WTC11 (cell line): ENCODE measurements around the gene TPD52L2.

ENCODE experiments used
- ATF2 ChIP-seq: sonication (generic); formaldehyde crosslinking; IDR thresholded peaks from 2 replicates; pipeline ENCODE4 v1.8.1; 2022; ENCODE audit warnings: low read depth, missing genetic modification reagents, borderline replicate concordance
- CREB1 ChIP-seq: sonication (generic); formaldehyde crosslinking; IDR thresholded peaks from 2 replicates; pipeline ENCODE4 v1.8.0; 2023; ENCODE audit warnings: mild to moderate bottlenecking, missing genetic modification reagents
- EMX1 ChIP-seq: fragments of 250-450 bp; sonication (Bioruptor Pico); IDR thresholded peaks from 2 replicates; pipeline ENCODE4 v1.8.0; 2021; ENCODE audit warnings: mild to moderate bottlenecking
- GABPB1 ChIP-seq: sonication (generic); formaldehyde crosslinking; IDR thresholded peaks from 2 replicates; pipeline ENCODE4 v1.8.1; 2023; ENCODE audit warnings: mild to moderate bottlenecking, missing genetic modification reagents
- IRF2 ChIP-seq: sonication (generic); formaldehyde crosslinking; IDR thresholded peaks from 2 replicates; pipeline ENCODE4 v1.8.0; 2022; ENCODE audit warnings: low read depth, missing genetic modification reagents, borderline replicate concordance
- SMAD3 ChIP-seq: sonication (generic); formaldehyde crosslinking; IDR thresholded peaks from 2 replicates; pipeline ENCODE4 v1.8.0; 2022; ENCODE audit warnings: missing genetic modification reagents, mild to moderate bottlenecking, borderline replicate concordance
- ZBTB21 ChIP-seq: sonication (generic); formaldehyde crosslinking; IDR thresholded peaks from 2 replicates; pipeline ENCODE4 v1.8.1; 2023; ENCODE audit warnings: mild to moderate bottlenecking, missing genetic modification reagents, borderline replicate concordance
- ZNF281 ChIP-seq: sonication (generic); formaldehyde crosslinking; IDR thresholded peaks from 2 replicates; pipeline ENCODE4 v1.8.0; 2023; ENCODE audit warnings: mild to moderate bottlenecking, missing genetic modification reagents
- ZNF317 ChIP-seq: sonication (generic); formaldehyde crosslinking; IDR thresholded peaks from 2 replicates; pipeline ENCODE4 v1.8.1; 2023; ENCODE audit warnings: low read depth, mild to moderate bottlenecking, moderate library complexity, missing genetic modification reagents, borderline replicate concordance
- ZNF396 ChIP-seq: fragments of 250-450 bp; sonication (Bioruptor Pico); IDR thresholded peaks from 2 replicates; pipeline ENCODE4 v1.8.0; 2021; ENCODE audit warnings: mild to moderate bottlenecking, moderate library complexity, borderline replicate concordance
- TF ChIP-seq, protein P1 (sequence below): fragments of 200-600 bp; IDR thresholded peaks from 2 replicates; pipeline ENCODE4 v1.8.0; 2022; ENCODE audit warnings: antibody characterized with exemption
- TF ChIP-seq, protein P2 (sequence below): sonication (generic); formaldehyde crosslinking; IDR thresholded peaks from 2 replicates; pipeline ENCODE4 v1.8.0; 2022; ENCODE audit warnings: mild to moderate bottlenecking, missing genetic modification reagents
- TF ChIP-seq, protein P3 (sequence below): sonication (generic); formaldehyde crosslinking; IDR thresholded peaks from 2 replicates; pipeline ENCODE4 v1.8.1; 2023; ENCODE audit warnings: mild to moderate bottlenecking, missing genetic modification reagents

GRCh38 chr20:63913768-63914167, 48.7 kb downstream of the TPD52L2 start:
- TF ChIP-seq IRF2 (no peak), EMX1 (no peak), ZNF281 (CRISPR knock-in tag) (no peak), ZBTB21 (CRISPR knock-in tag) (no peak), ATF2 (CRISPR knock-in tag) (no peak), SMAD3 (CRISPR knock-in tag) (no peak), ZNF396 (CRISPR knock-in tag) (no peak), CREB1 (CRISPR knock-in tag) (no peak), GABPB1 (CRISPR knock-in tag) (no peak), ZNF317 (no peak)
- TF ChIP-seq, protein P1, sequence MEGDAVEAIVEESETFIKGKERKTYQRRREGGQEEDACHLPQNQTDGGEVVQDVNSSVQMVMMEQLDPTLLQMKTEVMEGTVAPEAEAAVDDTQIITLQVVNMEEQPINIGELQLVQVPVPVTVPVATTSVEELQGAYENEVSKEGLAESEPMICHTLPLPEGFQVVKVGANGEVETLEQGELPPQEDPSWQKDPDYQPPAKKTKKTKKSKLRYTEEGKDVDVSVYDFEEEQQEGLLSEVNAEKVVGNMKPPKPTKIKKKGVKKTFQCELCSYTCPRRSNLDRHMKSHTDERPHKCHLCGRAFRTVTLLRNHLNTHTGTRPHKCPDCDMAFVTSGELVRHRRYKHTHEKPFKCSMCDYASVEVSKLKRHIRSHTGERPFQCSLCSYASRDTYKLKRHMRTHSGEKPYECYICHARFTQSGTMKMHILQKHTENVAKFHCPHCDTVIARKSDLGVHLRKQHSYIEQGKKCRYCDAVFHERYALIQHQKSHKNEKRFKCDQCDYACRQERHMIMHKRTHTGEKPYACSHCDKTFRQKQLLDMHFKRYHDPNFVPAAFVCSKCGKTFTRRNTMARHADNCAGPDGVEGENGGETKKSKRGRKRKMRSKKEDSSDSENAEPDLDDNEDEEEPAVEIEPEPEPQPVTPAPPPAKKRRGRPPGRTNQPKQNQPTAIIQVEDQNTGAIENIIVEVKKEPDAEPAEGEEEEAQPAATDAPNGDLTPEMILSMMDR, result no peak
- TF ChIP-seq, protein P2, sequence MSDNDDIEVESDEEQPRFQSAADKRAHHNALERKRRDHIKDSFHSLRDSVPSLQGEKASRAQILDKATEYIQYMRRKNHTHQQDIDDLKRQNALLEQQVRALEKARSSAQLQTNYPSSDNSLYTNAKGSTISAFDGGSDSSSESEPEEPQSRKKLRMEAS, result no peak
- TF ChIP-seq, protein P3, sequence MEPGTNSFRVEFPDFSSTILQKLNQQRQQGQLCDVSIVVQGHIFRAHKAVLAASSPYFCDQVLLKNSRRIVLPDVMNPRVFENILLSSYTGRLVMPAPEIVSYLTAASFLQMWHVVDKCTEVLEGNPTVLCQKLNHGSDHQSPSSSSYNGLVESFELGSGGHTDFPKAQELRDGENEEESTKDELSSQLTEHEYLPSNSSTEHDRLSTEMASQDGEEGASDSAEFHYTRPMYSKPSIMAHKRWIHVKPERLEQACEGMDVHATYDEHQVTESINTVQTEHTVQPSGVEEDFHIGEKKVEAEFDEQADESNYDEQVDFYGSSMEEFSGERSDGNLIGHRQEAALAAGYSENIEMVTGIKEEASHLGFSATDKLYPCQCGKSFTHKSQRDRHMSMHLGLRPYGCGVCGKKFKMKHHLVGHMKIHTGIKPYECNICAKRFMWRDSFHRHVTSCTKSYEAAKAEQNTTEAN, result no peak
